GM12891 (cell line): Measurements from ENCODE around the gene MAPRE2.

ENCODE experiments used
- PAX5 ChIP-seq: IDR thresholded peaks from 2 replicates; pipeline ENCODE4 v1.6.1; 2011; ENCODE audit warnings: low read length, moderate library complexity, mild to moderate bottlenecking; ENCODE audit not compliant: insufficient read depth, severe bottlenecking
- POLR2A ChIP-seq: IDR thresholded peaks from 2 replicates; pipeline ENCODE4 v1.6.1; 2011; ENCODE audit warnings: low read depth, low read length, control low read depth
- POLR2AphosphoS5 ChIP-seq: IDR thresholded peaks from 2 replicates; pipeline ENCODE4 v1.6.1; 2011; ENCODE audit warnings: low read depth, low read length, control low read depth
- TAF1 ChIP-seq: IDR thresholded peaks from 2 replicates; pipeline ENCODE4 v1.6.1; 2011; ENCODE audit warnings: low read depth, low read length, control low read depth

GRCh38 chr18:35136885-35137284 is 95.7 kb downstream of the MAPRE2 start:
- TF ChIP-seq POLR2A (no peak), POLR2AphosphoS5 (no peak), TAF1 (no peak), PAX5 (no peak)
